ENCODE measurements around the gene PPP1R13L. TPM values are rescaled to one million over a fixed set of nuclear protein-coding genes. Genes with fewer than 3 reads are reported as not detected.

Gene PPP1R13L
- total RNA-seq, 4 donors from 2014 or later: 5.5 to 15.5 (median 9.3) TPM

DNA sequence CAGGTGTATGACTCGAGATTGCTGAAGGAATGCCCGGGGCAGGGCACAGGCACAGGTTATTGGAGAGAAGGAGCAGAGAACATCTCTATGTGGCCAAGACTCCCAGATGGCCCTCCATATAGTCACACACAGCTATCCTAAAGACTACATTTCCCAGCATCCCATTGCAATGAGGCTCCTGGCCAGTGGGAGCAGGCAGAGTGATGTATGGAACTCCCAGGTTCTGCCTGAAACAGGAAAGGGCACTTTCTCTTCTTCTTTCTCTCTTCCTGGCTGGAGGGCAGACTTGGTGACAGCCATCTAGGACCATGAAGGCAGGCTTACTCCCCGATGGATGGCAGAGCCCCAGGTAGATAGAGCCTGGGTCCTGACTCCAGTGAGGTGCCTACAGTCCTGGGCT is 13.5 kb downstream of the PPP1R13L start:
- ATAC-seq: no peak
- peaks cover 21% of the 10 kb centered on the region for H3K27me3 ChIP-seq
- WGBS, 2 donors (ENCODE audit: low coverage in 1 of 2): 82 to 83% methylated on average over 2 of the region's 3 CpGs
- H3K4me1 ChIP-seq: no peaks in the 10 kb centered on the region
- H3K36me3 ChIP-seq: peaks cover 0 to 9% of the 10 kb centered on the region in 2 donors
- no peaks in the 10 kb centered on the region for H3K9me3 ChIP-seq
- no peak for TF ChIP-seq CTCF (IDR thresholded peaks at IDR 0.05)
- no peak for TF ChIP-seq EP300 (IDR thresholded peaks at IDR 0.05)
- TF ChIP-seq POLR2A (IDR thresholded peaks at IDR 0.05): no peak
- no peak for TF ChIP-seq POLR2AphosphoS5 (IDR thresholded peaks at IDR 0.05)
- no peak overlapping the region for H3K27ac ChIP-seq
- H3K4me3 ChIP-seq: no peak overlapping the region

- peaks cover 45% of the 10 kb centered on the region for H3K27me3 ChIP-seq
- H3K27ac ChIP-seq: no peak overlapping the region
- H3K4me3 ChIP-seq: no peak overlapping the region
- H3K4me1 ChIP-seq: peaks cover 0 to 9% (median 6%) of the 10 kb centered on the region in 3 donors
- WGBS, 2 donors (ENCODE audit: low coverage in 1 of 2): 7% methylated on average over 5 of the region's 75 CpGs; no CpG with 5 or more reads in 1 of the 2 donors
- TF ChIP-seq EP300 (IDR thresholded peaks at IDR 0.05) (no peak), POLR2AphosphoS5 (IDR thresholded peaks at IDR 0.05) (no peak), CTCF (IDR thresholded peaks at IDR 0.05) (no peak), POLR2A (IDR thresholded peaks at IDR 0.05) (no peak)
- no peaks in the 10 kb centered on the region for H3K36me3 ChIP-seq
- no peaks in the 10 kb centered on the region for H3K9me3 ChIP-seq
- peak; percentile 13 for ATAC-seq
These were observed 19.3 kb downstream of the PPP1R13L start for GRCh38 chr19:45385392-45386221.

GRCh38 chr19:45382426-45382825 is 22.4 kb downstream of the PPP1R13L start:
- no peaks in the 10 kb centered on the region for H3K9me3 ChIP-seq
- no peak overlapping the region for H3K27ac ChIP-seq
- H3K4me1 ChIP-seq: peaks cover 0 to 9% (median 6%) of the 10 kb centered on the region in 3 donors
- 85 to 100% methylated on average over 6 to 7 of the region's 29 CpGs for WGBS, 2 donors (ENCODE audit: low coverage in 1 of 2)
- TF ChIP-seq CTCF (IDR thresholded peaks at IDR 0.05) (no peak), EP300 (IDR thresholded peaks at IDR 0.05) (no peak), POLR2A (IDR thresholded peaks at IDR 0.05) (no peak), POLR2AphosphoS5 (IDR thresholded peaks at IDR 0.05) (no peak)
- no peaks in the 10 kb centered on the region for H3K36me3 ChIP-seq
- H3K4me3 ChIP-seq: no peak overlapping the region
- no peak for ATAC-seq
- peaks cover 40% of the 10 kb centered on the region for H3K27me3 ChIP-seq

- Histone ChIP-seq H3K36me3 (no peaks in the 10 kb centered on the region), H3K27me3 (peaks cover 17% of the 10 kb centered on the region), H3K9me3 (no peaks in the 10 kb centered on the region), H3K27ac (no peak overlapping the region), H3K4me1 (peaks cover 0 to 7% (median 0%) of the 10 kb centered on the region in 3 donors), H3K4me3 (no peak overlapping the region)
- 88% methylated on average over 1 of the region's 1 CpG; no CpG with 5 or more reads in 1 of the 2 donors for WGBS, 2 donors (ENCODE audit: low coverage in 1 of 2)
- no peak for TF ChIP-seq EP300 (IDR thresholded peaks at IDR 0.05)
- TF ChIP-seq POLR2AphosphoS5 (IDR thresholded peaks at IDR 0.05): no peak
- no peak for TF ChIP-seq CTCF (IDR thresholded peaks at IDR 0.05)
- TF ChIP-seq POLR2A (IDR thresholded peaks at IDR 0.05): no peak
- ATAC-seq: no peak
These were observed 24.8 kb downstream of the PPP1R13L start for GRCh38 chr19:45380107-45380506.

Data from gastroesophageal sphincter (tissue), 4 donors.